OCI-LY7 (cell line): ENCODE measurements around the gene RRM2.

Experiments
- CTCF ChIP-seq: fragments of 200-600 bp; sonication (generic); conservative IDR thresholded peaks from 2 replicates; pipeline ENCODE4 v1.5.1; 2014; ENCODE audit warnings: mild to moderate bottlenecking, antibody characterized with exemption, low read length, moderate library complexity, mixed read lengths
- EZH2phosphoT487 ChIP-seq: fragments of 200-600 bp; sonication (generic); IDR thresholded peaks from 2 replicates; pipeline ENCODE4 v1.6.1; 2018; ENCODE audit warnings: low read depth, borderline replicate concordance, mild to moderate bottlenecking, mixed run types, antibody characterized with exemption, low read length, moderate library complexity, mixed read lengths

GRCh38 chr2:10078001-10078400 is 44.5 kb upstream of the RRM2 start:
- TF ChIP-seq CTCF (no peak), EZH2phosphoT487 (no peak)
